GM18499 (cell line): ENCODE measurements around the gene STOX1.
"Not testable (repeated sequence)": the region's sequence is repeated elsewhere in the genome, so short reads cannot be mapped to it uniquely, and the experiment has no call there.

ENCODE experiments used
- ATAC-seq: cut with Tn5 transposase; IDR thresholded peaks from one replicate; pipeline ENCODE4 v1.9.1; 2021; ENCODE audit warnings: moderate number of reproducible peaks; ENCODE audit not compliant: insufficient read depth, unreplicated experiment

Gene STOX1

DNA sequence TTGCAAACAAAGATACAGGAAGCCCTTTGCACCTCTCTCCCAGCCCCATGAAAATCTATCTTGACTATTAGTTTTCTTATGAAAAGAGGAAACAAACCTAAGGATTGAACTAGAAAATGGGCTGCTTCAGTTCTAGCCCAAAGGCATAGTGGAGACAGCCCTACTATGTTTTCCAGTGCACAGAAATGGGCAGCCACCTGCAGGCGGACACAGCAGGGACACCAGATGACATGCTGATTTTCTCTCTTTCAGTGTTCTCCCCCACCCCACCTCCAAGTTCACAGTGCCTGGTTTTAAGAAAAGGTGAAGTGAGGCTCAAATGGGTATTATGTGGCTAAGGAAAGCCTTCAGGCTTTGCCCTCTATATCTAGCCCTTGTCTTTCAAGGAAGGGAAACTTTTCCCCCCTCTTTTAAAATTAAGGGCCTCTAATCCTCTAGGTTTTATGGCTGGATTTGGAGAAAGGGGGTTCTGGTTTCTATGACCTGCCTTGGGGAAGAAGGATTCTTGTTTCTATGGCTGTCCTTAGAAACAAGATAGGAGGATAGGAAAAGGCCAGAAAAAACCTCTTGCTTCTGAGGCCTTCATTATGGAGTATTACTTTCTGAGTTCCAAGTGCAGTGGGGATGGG, 50.3 kb downstream of the STOX1 start:
- no peak for ATAC-seq

DNA sequence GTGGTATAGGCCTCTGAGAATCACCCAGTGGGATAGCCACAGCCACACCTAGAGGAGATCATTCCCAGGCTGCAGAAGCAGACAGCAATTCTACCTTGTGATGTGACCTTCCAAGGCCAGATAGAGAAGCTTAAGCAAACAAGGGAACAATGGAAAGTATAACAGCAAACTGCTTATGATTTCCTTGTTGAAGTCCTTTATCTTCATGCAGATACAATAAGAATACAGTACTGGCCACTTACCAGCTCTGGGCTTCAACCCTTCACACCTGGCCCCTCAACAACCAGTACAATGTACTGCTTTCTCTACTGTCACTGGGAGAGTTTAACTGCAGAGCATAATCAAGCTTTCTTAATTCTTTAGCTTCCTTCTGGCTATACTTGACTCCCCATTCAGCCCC, 51.2 kb downstream of the STOX1 start:
- no peak for ATAC-seq

DNA sequence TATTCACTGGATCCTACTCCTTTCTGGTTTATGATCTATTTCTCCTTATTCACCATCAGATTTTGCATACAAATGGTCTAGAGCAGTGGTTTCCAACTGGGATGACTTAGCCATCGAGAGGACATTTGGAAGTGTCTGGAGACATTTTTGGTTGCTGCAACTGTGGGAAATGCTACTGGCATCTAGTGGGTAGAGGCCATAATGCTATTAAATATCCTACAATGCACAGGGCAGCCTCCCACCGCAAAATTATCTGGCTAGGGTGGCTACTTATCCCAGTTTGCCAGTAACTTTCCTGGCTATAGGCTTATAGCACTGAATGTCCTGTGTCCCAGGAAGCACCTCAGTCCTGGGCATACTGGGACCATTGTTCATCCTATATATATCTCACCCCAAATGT, 52.3 kb downstream of the STOX1 start:
- ATAC-seq: no peak

DNA sequence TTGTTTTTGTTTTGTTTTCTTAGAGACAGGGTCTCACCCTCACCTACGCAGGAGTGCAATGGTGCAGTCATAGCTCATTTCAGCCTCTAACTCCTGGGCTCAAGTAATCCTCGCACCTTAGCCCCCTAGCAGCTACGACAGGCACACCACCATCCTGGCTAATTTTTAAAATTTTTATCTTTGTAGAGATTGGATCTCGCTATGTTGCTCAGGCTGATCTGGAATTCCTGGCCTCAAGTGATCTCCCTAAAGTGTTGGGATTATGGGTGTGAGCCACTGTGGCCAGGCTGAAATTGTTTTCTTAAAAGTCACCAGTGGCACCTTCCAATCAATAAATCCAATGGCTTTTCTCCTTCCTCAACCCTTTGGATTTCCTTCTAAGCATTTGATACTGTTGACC, 52.9 kb downstream of the STOX1 start:
- ATAC-seq: no peak

DNA sequence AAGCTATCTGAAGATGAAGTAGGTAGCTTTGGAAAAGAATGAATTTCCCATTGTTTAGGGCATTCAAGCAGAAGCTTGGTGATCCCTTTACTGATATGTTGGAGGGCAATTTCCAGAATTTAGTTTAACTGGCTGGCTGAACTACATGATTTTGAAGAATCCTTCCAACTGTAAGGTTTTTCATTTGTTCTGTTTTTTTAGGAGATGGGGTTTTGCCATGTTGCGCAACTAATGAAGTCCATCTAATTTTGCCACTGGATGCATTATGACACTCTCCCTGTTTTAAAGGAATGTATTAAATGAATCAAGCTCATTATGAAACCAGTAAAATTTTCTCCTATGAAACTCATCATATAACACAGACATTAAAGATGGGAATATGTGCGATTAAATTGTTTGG, 67.7 kb downstream of the STOX1 start:
- ATAC-seq: no peak

DNA sequence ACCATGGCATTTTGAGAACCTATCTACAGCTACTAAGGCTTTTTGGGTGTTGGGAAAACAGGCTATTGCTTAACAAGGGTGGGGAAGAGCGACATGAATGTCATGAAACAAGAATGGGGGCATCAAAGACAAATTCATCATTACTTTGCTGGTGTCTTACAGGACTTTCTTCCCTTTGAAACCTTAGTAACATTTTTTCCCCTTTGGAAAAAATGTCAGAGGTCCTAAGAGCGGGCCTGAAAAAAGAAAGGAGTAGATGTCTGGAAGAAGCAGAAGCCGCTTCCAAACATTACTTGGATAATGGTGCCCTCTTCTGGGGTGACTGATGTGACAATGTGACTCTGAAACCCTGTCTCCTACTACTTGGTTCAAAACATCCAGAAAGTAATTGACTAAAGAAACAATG, 70.0 kb downstream of the STOX1 start:
- no peak for ATAC-seq

DNA sequence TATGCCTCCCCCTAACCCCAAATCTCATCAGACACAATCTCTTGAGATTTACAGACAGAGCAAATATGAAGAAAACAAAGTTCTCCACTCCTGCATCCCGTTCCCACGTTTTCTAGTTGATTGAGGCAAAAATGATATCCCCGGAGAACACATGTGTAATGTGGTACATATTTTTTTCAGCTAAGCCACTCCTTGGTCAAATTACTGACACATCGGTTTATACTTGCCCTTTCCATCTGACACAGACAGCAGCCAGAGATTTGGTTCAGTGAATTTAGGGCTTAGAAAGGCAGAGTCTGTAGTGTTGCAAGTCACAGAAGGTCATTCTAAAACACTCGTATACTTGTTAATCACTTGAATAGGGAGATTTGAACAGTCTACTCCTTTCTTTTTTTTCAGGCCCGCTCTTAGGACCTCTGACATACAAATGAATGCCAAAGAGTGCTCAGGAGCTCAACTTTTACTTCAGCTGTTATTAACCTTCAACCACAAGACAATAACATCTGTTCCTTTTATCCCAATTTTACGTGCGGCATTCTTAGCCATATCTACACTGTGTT, 71.9 kb downstream of the STOX1 start:
- ATAC-seq: no peak

DNA sequence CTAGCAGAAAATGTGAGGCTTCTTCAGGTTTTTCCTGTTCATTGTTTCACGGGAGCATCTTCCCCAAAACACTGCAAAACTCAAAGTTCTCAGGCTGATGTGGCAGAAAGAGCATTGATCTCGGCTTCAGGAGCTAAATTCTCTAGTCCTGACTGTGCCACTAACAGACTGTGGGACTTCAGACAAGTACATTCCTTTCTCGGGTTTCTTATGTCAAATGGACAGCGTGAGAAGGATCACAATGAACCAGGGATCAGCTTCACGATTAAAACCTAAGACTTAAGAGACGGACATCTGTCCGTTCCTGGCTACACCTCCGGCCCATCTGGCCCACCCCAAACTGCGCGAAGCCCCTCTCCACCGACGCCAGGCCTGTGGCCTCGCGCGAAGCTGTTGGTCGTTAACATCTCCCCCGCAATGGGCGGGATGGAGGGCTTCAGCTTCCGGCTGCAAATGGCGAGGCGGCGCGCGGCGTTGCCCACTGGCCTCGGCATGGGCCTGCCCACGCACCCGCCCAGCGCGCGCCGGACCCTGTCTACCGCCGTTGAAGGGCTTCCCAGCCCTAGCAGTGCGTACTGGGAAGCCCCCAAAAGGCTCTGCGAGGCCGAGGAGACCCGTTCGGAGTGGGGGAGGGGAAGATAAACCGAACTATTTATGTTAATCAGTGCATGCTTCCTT, 73.2 kb downstream of the STOX1 start:
- ATAC-seq: no peak

DNA sequence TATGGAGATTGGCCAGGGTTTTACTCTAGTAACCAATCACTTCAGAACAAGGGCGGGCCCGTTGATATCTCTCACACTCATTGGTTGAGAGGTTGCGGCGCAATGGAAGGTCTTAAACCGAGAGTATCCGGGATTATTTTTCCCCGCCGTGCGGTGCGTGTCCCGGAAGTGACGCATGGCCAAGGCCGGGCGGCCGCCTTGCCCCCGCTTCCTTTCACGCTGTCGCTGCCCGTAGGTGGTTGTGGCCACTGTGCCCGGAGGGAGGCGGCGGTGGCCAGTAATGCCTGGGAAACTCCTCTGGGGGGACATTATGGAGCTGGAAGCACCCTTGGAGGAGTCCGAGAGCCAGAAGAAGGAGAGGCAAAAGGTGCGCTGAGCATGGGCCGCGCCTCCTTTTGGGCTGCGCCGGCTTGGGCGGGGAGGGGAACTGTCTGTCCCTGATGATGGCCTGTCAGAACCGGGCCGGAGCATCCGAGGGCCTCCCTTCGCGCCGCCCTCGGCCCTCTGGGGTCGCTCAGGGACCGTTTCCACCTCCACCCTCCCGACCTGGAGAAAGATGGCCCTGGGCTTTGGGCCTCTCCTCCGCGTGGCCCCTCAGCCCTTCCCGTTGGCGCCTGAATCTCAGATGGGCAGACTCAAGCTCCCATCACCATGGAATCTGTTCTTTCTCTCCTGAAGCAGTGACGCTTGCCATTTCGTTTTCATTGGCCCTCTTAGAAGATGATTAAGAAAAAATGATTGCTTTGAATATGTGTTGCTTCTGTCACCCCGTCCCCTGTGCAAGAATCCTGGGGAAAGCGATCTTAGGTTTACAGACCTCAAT, 74.0 kb downstream of the STOX1 start, which contains the start of gene DDX50:
Gene DDX50 (plus strand): TSS at position 211 of the 823 bp plus-strand sequence. CDS start 70 bp downstream, at position 281.
- peak; percentile 94 for ATAC-seq

DNA sequence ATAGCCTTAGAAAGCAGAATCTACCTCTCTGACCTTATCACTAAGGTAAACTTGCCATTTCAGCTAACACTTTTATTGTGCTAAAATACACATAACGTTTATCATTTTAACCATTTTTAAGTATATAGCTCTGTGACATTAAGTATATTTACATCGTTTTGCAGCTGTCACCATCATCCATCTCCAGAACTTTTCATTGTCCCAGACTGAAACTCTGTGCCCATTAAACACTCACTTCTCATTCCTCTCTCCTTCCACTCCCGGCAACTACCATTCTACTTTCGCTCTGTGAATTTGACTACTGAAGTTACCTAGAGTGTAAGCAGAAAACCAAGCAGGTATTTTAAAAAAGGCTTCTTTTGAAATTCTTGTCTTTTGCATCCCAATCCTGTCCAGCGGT, 75.1 kb downstream of the STOX1 start:
- ATAC-seq: no peak

DNA sequence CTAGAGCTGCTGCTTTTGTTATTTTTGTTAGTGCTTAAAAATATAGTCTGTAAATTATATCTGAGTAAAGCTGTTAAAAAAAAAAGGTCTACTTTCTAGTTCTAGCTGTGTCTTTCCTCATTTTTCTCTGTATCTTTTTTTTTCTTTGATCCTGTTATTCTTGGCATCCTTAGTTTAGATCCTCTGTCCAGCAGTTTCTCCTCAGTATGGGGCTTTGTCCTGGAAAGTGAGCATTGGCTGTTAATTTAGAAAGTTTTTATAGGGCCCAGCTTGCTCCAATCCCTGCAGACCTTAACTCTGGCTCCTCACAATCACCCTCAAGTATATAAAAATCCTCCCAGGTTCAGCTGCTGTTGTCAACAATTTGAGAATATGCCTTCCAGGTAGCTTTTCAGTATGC, 97.3 kb downstream of the STOX1 start:
- ATAC-seq: no peak

DNA sequence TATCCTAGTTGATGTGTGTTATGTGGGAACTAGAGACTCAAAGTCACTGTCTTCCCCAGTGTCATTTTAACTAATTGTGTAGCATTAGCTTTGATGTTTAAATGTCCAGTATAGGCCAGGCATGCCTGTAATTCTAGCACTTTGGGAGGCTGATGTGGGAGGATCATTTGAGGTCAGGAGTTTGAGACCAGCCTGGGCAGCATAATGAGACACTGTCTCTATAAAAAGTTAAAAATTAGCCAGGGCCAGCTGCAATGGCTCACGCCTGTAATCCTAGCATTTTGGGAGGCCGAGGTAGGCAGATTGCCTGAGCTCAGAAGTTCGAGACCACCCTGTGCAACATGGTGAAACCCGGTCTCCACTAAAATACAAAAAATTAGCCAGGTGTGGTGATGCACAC, 98.2 kb downstream of the STOX1 start:
- ATAC-seq: no peak

DNA sequence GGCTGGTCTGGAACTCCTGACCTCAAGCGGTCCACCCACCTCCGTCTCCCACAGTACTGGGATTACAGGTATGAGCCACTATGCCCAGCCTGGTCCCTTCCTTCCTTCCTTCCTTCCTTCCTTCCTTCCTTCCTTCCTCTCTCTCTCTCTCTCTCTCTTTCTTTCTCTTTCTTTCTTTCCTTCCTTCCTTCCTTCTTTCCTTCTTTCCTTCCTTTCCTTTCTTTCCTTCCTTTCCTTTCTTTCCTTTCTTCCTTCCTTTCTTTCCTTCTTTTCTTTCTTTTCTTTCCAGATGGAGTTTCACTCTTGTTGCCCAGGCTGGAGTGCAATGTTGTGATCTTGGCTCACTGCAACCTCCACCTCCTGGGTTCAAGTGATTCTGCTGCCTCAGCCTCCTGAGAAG, 101.8 kb downstream of the STOX1 start:
- not testable (repeated sequence) for ATAC-seq

DNA sequence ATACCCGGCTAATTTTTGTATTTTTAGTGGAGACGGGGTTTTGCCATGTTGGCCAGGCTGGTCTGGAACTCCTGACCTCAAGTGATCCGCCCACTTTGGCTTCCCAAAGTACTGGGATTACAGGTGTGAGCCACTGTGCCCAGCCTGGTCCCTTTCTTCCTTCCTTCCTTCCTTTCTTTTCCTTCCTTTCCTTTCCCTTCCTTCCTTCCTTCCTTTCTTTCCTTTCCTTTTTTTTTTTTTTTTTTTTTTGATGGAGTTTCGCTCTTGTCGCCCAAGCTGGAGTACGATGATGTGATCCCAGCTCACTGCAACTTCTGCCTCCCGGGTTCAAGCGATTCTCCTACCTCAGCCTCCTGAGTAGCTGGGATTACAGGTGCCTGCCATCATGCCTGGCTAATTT, 102.6 kb downstream of the STOX1 start:
- ATAC-seq: not testable (repeated sequence)

DNA sequence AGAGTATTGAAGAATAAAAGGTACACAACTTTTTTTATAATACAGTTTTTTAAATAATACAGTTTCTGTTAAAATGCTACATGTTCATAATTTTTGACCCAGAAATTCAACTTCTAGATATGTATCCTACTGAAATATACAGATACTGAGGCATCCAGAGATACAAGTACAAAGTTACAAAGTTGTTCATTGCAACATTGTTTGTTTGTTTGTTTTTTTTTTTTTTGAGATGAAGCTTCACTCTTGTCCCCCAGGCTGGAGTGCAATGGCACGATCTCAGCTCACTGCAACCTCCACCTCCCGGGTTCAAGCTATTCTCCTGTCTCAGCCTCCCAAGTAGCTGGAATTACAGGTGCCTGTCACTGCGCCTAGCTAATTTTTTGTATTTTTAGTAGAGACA, 105.5 kb downstream of the STOX1 start:
- not testable (repeated sequence) for ATAC-seq

DNA sequence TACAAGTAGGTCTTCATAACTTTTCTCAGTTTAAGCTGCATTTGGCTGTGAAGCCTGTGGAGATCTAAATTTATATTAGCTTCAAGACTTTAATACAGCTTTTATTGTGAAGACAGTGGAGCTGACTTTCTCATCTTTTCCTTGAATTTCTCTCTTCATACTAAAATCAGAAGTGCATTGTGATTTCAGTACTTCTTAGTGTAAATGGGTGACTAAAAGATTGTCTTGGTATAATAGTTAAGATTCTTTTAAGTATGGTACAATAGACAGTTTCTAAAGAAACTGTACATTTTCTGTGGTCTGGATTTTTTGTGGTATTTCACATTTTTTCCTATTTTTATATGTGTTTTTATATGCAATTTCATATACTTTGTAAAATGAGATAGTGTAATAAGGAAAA, 107.7 kb downstream of the STOX1 start:
- no peak for ATAC-seq

DNA sequence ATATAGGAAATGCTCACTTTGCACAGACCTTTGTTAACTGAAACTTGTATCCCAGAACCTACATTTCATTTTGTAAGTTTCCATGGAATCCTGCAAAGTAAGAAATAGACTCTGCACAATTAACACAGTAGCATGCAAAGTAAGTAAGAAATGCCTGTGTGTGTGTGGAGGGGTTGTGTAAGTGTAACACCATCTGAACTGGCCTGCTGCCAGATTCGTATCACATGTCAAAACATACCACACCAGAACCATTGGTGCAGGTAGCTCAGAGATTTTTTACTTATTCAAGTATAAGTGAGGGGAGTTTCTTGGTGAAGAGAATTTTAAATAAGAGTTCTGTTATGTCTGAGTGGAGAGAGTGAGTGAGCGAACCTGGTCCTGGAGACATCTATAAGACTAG, 110.8 kb downstream of the STOX1 start:
- no peak for ATAC-seq

DNA sequence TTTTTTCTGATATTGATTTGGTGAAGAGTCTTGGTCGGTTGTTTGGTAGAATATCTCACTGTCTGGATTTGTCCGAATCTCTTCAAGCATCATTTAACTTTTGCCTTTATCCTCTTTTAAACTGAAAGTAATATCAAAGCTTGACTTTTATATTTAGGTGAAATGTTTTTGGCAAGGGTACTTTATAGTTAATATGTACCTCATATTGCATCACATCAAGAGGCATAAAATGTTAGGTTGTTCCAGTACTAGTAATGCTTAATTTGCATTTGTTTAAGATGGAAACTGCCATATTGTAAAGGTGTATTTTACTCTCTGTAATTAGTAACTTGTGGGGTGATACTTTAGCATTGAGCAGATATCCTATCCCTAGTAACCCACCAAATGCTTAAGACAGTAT, 111.6 kb downstream of the STOX1 start:
- no peak for ATAC-seq

DNA sequence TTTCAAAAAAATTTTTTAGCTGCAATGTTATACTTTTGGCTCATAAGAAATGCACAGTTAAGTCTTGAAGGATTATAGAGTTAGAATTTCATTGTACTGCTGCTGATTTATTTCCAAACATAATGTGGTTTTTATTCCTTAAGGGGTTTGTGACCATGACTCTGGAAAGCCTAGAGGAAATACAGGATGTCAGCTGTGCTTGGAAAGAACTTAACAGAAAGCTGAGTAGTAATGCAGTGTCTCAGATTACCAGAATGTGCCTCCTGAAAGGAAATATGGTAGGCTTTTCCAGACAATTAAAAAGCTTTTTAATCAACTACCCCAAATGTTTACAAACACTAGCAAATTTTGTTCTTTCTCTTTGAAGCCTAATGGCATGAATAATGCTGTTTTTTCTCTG, 113.6 kb downstream of the STOX1 start:
- not testable (repeated sequence) for ATAC-seq
